HG03039 (cell line): ENCODE measurements around the gene CBX6.

Experiments used
- ATAC-seq: cut with Tn5 transposase; IDR thresholded peaks from one replicate; pipeline ENCODE4 v1.9.1; 2021; ENCODE audit warnings: mild to moderate bottlenecking, moderate library complexity; ENCODE audit not compliant: unreplicated experiment

The CBX6 gene

DNA sequence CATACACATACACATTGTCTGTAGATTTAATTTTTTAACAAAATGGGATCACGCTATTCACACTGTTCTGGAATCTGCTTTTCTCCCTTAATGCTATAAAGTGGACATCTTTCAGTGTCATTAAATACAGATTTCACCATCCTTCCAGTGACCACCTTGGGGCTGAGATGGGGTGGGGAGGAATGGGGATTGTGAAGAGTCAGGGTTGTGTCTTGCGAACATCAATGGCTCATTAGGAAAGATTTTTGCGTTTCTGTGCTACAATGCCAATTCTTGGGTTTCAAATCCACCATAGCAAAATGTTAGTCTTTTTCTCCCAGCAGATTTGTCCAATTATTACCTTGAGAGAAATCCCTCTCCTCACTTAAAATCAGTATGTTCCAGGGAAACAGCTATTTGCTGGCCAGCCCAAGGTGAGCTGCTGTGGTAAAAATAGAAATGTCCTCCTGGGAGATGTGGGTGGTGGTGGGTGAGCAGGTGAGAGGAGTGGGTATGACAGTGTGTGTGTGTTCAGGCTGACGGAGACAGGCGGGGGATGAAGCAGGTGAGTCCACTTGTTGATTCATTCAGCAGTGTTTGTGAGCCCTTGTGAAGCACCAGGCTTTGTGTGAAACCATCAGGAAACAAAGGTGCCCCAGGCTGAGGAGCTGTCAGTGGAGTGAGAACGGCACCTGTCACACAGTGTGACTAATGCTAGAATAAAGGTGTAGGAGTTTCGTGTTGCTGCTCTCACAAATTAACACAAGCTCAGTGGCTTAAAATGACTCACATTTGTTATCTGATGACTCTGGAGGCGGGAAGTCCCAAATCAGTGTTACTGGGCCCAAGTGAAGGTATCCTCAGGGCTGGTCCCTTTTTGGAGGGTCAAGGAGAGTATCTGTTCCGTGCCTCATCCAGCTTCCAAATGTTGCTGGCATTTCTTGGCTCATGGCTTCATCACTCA is 1.7 kb upstream of the CBX6 start:
- no peak for ATAC-seq

- ATAC-seq = no peak
These were observed 824 bp upstream of the CBX6 start for GRCh38 chr22:38872831-38873248.

GRCh38 chr22:38871360-38872171 is 450 bp downstream of the CBX6 start:
- peak; percentile 2 for ATAC-seq

DNA sequence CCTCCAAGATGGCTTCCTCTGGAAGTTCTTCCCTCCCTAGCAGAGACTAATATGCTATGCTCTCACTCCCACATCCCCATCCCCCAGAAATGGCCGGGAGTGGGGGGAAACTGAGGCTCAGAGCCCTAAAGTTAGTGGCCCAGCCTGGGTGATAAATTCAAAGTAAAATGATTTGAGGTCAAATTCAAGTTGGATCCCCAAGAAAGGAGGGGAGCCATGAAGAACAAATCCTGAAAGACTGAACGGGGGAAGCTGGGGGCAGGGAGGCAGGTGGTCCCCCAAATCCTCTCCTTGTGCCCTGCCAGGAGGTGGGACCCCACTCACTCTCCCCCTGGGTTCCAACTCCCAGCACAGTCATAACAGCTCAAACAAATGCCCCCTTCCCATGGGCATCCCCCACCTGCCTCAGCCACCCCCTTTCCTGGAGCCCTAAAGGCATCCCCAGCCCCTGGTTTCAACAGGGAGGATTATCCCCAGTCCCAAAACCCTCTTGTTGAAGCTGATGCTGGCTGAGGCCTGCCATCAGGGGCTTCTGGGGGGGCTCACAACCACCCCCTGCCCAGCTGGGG is 1.1 kb downstream of the CBX6 start:
- ATAC-seq = no peak

- no peak for ATAC-seq
These were observed 1.7 kb downstream of the CBX6 start for GRCh38 chr22:38870312-38870741.

- no peak for ATAC-seq
These were observed 2.4 kb downstream of the CBX6 start for GRCh38 chr22:38869663-38870062.

DNA sequence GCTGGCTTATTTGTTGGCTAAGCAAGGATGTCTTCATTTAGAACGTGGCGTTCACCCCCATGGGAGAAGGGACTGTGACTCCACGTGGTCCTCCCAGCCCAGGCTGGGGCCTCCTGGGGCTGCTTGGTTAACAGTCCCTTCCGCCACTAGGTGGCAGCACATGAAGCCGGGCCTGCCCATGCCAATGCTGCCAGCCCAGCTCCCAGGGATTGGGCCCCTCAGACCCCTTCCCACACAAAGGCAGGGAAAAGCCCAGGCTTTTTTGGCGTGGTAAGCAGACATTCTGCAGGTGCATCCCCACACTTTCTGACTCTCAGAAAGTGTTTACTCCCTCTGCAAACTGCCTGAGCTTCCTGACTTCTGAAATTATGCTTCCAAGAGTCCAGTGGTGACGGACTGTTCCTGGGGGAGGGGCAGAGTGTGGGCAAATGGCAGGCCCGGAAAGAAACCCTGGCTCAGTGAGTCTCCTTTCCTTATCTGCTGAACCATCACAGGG is 3.1 kb downstream of the CBX6 start:
- no peak for ATAC-seq

DNA sequence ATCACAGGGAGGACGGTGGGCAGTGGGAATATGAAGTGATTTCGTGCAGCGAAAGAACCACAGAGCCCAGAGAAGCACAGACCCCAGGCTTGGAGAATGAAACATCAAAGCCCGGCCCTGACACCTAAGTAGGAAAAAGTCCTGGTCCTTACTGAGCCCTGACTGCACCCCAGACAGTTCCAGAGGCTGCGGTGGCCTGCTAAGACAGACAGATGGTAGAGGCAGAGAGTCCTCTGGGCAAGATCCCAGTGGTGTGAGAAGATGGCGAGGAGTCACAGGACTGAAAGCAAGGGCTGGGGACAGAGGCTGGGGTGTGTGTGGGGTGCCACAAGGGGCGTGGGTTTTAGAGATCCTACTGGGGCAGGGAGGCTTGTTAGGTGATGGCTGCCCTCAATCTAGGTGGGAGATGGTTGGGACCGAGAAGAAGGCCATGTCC is 3.7 kb downstream of the CBX6 start:
- no peak for ATAC-seq

- ATAC-seq = no peak
These were observed 4.3 kb downstream of the CBX6 start for GRCh38 chr22:38867471-38868285.

DNA sequence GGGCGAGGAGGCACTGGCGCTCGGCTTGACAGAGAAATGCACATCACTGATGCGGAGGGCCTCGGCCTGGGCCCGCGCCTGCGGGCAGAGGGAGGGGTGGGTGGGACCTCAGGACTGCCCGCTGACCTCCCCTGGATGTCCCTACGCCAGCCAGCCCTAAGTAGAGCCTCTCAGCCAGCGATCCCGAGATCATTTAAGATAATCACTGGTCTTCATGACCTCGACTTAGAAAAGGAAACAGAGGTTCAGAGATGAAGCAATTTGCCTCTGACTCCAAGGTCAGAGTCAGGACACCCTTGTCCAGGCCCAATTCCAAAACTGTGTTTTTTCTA is 4.9 kb downstream of the CBX6 start:
- ATAC-seq = no peak

DNA sequence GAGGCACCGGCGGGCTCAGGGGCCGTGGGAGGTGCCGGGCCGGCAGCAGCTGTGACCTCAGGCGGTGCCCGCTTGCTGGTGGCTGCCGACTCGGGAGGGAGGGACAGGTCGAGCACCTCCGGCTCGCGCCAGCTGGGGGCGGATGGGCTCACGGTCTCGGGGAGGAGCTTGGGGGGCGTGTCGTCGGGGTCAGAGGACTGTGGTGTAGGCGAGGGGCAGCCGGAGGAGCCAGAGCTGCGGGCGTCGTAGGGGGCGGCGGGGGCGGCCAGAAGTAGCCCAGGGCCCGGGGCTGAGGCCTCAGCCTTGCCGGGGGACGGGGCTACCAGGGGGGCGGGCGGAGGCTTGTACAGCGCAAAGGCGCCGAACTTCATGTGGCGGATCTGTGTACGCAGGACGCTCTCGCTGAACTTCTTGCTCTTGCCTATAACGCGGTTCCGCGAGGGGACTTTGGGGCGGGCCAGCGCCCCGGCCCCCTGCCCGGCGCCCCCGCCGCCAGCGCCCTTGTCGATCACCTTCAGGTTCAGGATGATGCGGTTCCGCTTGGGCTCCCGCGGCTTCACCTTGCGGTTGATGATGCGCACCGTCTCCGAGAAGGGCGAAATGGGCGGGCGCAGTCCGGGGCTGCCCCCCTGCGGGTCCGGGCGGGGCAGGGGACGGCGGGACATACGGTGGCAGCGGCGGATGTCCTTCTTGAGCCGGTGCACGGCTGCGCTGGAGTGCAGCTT is 5.5 kb downstream of the CBX6 start:
- ATAC-seq = no peak

GRCh38 chr22:38866024-38866398 is 6.0 kb downstream of the CBX6 start:
- no peak for ATAC-seq

- no peak for ATAC-seq
These were observed 6.6 kb downstream of the CBX6 start for GRCh38 chr22:38865201-38866023.

GRCh38 chr22:38864361-38865191 is 7.4 kb downstream of the CBX6 start:
- no peak for ATAC-seq

- ATAC-seq = no peak
These were observed 8.4 kb downstream of the CBX6 start for GRCh38 chr22:38863531-38864131.

- no peak for ATAC-seq
These were observed 9.4 kb downstream of the CBX6 start for GRCh38 chr22:38862375-38863329.

- no peak for ATAC-seq
These were observed 10.1 kb downstream of the CBX6 start for GRCh38 chr22:38861927-38862326.
